Lung (tissue), 12 donors: ENCODE results near the gene COP1. TPM values are rescaled to one million over a fixed set of nuclear protein-coding genes. Genes with fewer than 3 reads are reported as not detected.

ENCODE experiments used
- ATAC-seq: fragments of 200-7000 bp; cut with Tn5 transposase; one replicate; pipeline ENCODE4 v1.9.1; 2020; ENCODE audit warnings: moderate number of reproducible peaks; ENCODE audit not compliant: insufficient read depth, low FRiP score
- DNase-seq, 3 donors: peaks; one replicate each; pipeline ENCODE4 v3.0.0-alpha.2; 2013 to 2017
- H3K27ac ChIP-seq, 2 donors: one replicate each; pipeline ENCODE4 v1.5.1; 2013; ENCODE audit warnings: mild to moderate bottlenecking in 2 of 2, moderate library complexity in 2 of 2, control low read depth in 1 of 2, inconsistent platforms in 1 of 2, low read depth in 1 of 2, low read length in 1 of 2
- H3K27me3 ChIP-seq, 3 donors: one replicate each; pipeline ENCODE4 v1.5.1; 2013; ENCODE audit warnings: low read length in 2 of 3; ENCODE audit not compliant: control insufficient read depth in 3 of 3, insufficient read depth in 3 of 3
- H3K36me3 ChIP-seq, 4 donors: one replicate each; pipeline ENCODE4 v1.5.1; 2013; ENCODE audit warnings: low read length in 4 of 4, mild to moderate bottlenecking in 1 of 4, moderate library complexity in 1 of 4; ENCODE audit not compliant: control insufficient read depth in 4 of 4, insufficient read depth in 4 of 4
- H3K4me1 ChIP-seq, 5 donors: one replicate each; pipeline ENCODE4 v1.5.1; 2013; ENCODE audit warnings: low read length in 5 of 5, mild to moderate bottlenecking in 2 of 5, moderate library complexity in 1 of 5; ENCODE audit not compliant: control insufficient read depth in 5 of 5, insufficient read depth in 5 of 5
- H3K4me3 ChIP-seq: one replicate; pipeline ENCODE4 v1.5.1; 2013; ENCODE audit warnings: mild to moderate bottlenecking, control low read depth, moderate library complexity
- H3K9ac ChIP-seq, 2 donors: one replicate each; pipeline ENCODE4 v1.5.1; 2013; ENCODE audit warnings: low read length in 2 of 2, control low read depth in 1 of 2; ENCODE audit not compliant: insufficient read depth in 1 of 2
- H3K9me3 ChIP-seq, 4 donors: one replicate each; pipeline ENCODE4 v1.5.1; 2013; ENCODE audit warnings: low read length in 3 of 4, mild to moderate bottlenecking in 1 of 4, moderate library complexity in 1 of 4; ENCODE audit not compliant: control insufficient read depth in 4 of 4, insufficient read depth in 3 of 4
- CTCF ChIP-seq: IDR thresholded peaks from 2 replicates; pipeline ENCODE4 v1.5.1; 2012; ENCODE audit warnings: mild to moderate bottlenecking; ENCODE audit errors: control extremely low read depth, extremely low read depth
- WGBS, 2 donors: extraction: QIAGEN DNeasy Blood & Tissue Kit; methylation state at CpG; one replicate each; pipeline ENCODE4 v1.1.7; 2013; 5-methylcytosine and 5-hydroxymethylcytosine counted together
- polyA plus RNA-seq, 2 donors: library from polyadenylated mRNA; stranded (reverse); fragments of 200-250 nt; gene quantifications; one replicate each; pipeline ENCODE4 v1.2.1, GENCODE V29; 2013
- total RNA-seq, 2 donors: library from RNA; depleted of rRNA in 1 of 2; stranded (reverse); fragments of >200 nt in 1 of 2; gene quantifications; one replicate each; pipeline ENCODE4 v1.2.1, GENCODE V29; 2014 to 2021
- donor health status: control.
- donor health status: control.
- donor health status: Bipolar disorder and iron deficiency.
- donor health status: healthy.
- donor health status: DM: yes; HTN: yes; CAD: no.

The COP1 gene
- total and polyA plus RNA-seq, 4 donors: 31.3 to 71.4 (median 52.8) TPM

- Histone ChIP-seq H3K27me3 (no peaks in the 10 kb centered on the region), H3K4me1 (no peaks in the 10 kb centered on the region), H3K9me3 (peaks cover 0 to 3% (median 0%) of the 10 kb centered on the region in 4 donors), H3K36me3 (peaks cover 0 to 5% (median under 1%) of the 10 kb centered on the region in 4 donors), H3K9ac (no peak overlapping the region), H3K4me3 (no peak overlapping the region), H3K27ac (no peak overlapping the region)
- ATAC-seq (no peak), DNase-seq (no peak)
- no peak for TF ChIP-seq CTCF
- 63 to 75% methylated on average over 3 of the region's 3 CpGs for WGBS, 2 donors
Observed at GRCh38 chr1:175922254-175922881, 284.7 kb downstream of the COP1 start.

GRCh38 chr1:175920381-175920780, 286.7 kb downstream of the COP1 start:
- H3K27me3 ChIP-seq: no peaks in the 10 kb centered on the region
- H3K27ac ChIP-seq: no peak overlapping the region
- no peak overlapping the region for H3K9ac ChIP-seq
- WGBS, 2 donors: 61 to 72% methylated on average over 4 of the region's 4 CpGs
- no peak for TF ChIP-seq CTCF
- ATAC-seq: no peak
- H3K36me3 ChIP-seq: peaks cover 0 to 1% (median 0%) of the 10 kb centered on the region in 4 donors
- DNase-seq: no peak
- no peaks in the 10 kb centered on the region for H3K4me1 ChIP-seq
- no peak overlapping the region for H3K4me3 ChIP-seq
- H3K9me3 ChIP-seq: no peaks in the 10 kb centered on the region

- Histone ChIP-seq H3K36me3 (peaks cover 0 to 1% (median 0%) of the 10 kb centered on the region in 4 donors), H3K9ac (no peak overlapping the region), H3K4me3 (no peak overlapping the region), H3K4me1 (no peaks in the 10 kb centered on the region), H3K9me3 (no peaks in the 10 kb centered on the region), H3K27me3 (no peaks in the 10 kb centered on the region), H3K27ac (no peak overlapping the region)
- no peak for ATAC-seq
- DNase-seq: no peak
- no peak for TF ChIP-seq CTCF
- 96 to 97% methylated on average over 1 of the region's 1 CpG for WGBS, 2 donors
Observed at GRCh38 chr1:175919001-175919400, 288.1 kb downstream of the COP1 start.

- no peaks in the 10 kb centered on the region for H3K9me3 ChIP-seq
- no peaks in the 10 kb centered on the region for H3K4me1 ChIP-seq
- H3K36me3 ChIP-seq: peaks cover 0 to 1% (median 0%) of the 10 kb centered on the region in 4 donors
- DNase-seq: no peak
- H3K27me3 ChIP-seq: no peaks in the 10 kb centered on the region
- H3K9ac ChIP-seq: no peak overlapping the region
- WGBS, 2 donors: 89 to 95% methylated on average over 2 of the region's 2 CpGs
- no peak overlapping the region for H3K27ac ChIP-seq
- no peak for ATAC-seq
- no peak overlapping the region for H3K4me3 ChIP-seq
- TF ChIP-seq CTCF: no peak
Observed at GRCh38 chr1:175918364-175918801, 288.7 kb downstream of the COP1 start.
